Tibial nerve (tissue), 3 donors: ENCODE data around the gene CD46.

Experiments used
- POLR2A ChIP-seq, 2 donors: fragments of 450-650 bp; IDR thresholded peaks; one replicate each; pipeline ENCODE4 v1.6.1; 2017; ENCODE audit warnings: antibody characterized with exemption in 2 of 2, mild to moderate bottlenecking in 2 of 2, moderate library complexity in 2 of 2
- TF ChIP-seq, protein P1 (sequence below), 5 experiments: fragments of 200-600 bp in 3 of 5; fragments of 450-650 bp in 2 of 5; sonication (generic) in 3 of 5; IDR thresholded peaks; one replicate each; pipeline ENCODE4 v1.5.1; 2016 to 2019; ENCODE audit warnings: antibody characterized with exemption in 5 of 5, mild to moderate bottlenecking in 3 of 5, moderate library complexity in 2 of 5

GRCh38 chr1:207833956-207834660 is 82.3 kb downstream of the CD46 start:
- TF ChIP-seq, protein P1, sequence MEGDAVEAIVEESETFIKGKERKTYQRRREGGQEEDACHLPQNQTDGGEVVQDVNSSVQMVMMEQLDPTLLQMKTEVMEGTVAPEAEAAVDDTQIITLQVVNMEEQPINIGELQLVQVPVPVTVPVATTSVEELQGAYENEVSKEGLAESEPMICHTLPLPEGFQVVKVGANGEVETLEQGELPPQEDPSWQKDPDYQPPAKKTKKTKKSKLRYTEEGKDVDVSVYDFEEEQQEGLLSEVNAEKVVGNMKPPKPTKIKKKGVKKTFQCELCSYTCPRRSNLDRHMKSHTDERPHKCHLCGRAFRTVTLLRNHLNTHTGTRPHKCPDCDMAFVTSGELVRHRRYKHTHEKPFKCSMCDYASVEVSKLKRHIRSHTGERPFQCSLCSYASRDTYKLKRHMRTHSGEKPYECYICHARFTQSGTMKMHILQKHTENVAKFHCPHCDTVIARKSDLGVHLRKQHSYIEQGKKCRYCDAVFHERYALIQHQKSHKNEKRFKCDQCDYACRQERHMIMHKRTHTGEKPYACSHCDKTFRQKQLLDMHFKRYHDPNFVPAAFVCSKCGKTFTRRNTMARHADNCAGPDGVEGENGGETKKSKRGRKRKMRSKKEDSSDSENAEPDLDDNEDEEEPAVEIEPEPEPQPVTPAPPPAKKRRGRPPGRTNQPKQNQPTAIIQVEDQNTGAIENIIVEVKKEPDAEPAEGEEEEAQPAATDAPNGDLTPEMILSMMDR (IDR thresholded peaks at IDR 0.05) = no peak
- TF ChIP-seq POLR2A (IDR thresholded peaks at IDR 0.05) = no peak
